Retina (tissue), 1 donor: ENCODE measurements around the gene BABAM1.

ENCODE experiments used
- DNase-seq: peaks from one replicate; pipeline ENCODE4 v3.0.0-alpha.2; 2016

The BABAM1 gene

GRCh38 chr19:17303940-17304267 lies 36.7 kb downstream of the BABAM1 start:
- DNase-seq: no peak

GRCh38 chr19:17304386-17305215 lies 37.4 kb downstream of the BABAM1 start:
- peak; percentile 40 for DNase-seq

GRCh38 chr19:17305216-17305516 lies 37.9 kb downstream of the BABAM1 start:
- no peak for DNase-seq

- DNase-seq: peak; percentile 97
These were observed 38.5 kb downstream of the BABAM1 start, which contains the start of gene MRPL34 for GRCh38 chr19:17305517-17306284. Gene MRPL34 (plus strand): TSS chr19:17305872. CDS start chr19:17305893, 21 bp downstream.

GRCh38 chr19:17306285-17306714 lies 39.1 kb downstream of the BABAM1 start:
- DNase-seq: no peak

GRCh38 chr19:17307876-17308377 lies 40.7 kb downstream of the BABAM1 start:
- DNase-seq: no peak

GRCh38 chr19:17309198-17309964 lies 42.1 kb downstream of the BABAM1 start, which contains the start of gene DDA1:
Gene DDA1 (plus strand): TSS chr19:17309563. CDS start chr19:17309655, 92 bp downstream.
- DNase-seq: peak; percentile 94

GRCh38 chr19:17309965-17310461 lies 42.8 kb downstream of the BABAM1 start:
- DNase-seq: no peak

- no peak for DNase-seq
These were observed 44.4 kb downstream of the BABAM1 start for GRCh38 chr19:17311455-17312188.

GRCh38 chr19:17312189-17313113 lies 45.2 kb downstream of the BABAM1 start:
- no peak for DNase-seq

- DNase-seq: no peak
These were observed 46.9 kb downstream of the BABAM1 start for GRCh38 chr19:17314007-17314593.

GRCh38 chr19:17318966-17319365 lies 51.7 kb downstream of the BABAM1 start:
- no peak for DNase-seq

GRCh38 chr19:17319473-17320238 lies 52.4 kb downstream of the BABAM1 start:
- DNase-seq: no peak

GRCh38 chr19:17320435-17320834 lies 53.2 kb downstream of the BABAM1 start:
- no peak for DNase-seq

- DNase-seq: no peak
These were observed 54.6 kb downstream of the BABAM1 start for GRCh38 chr19:17321655-17322489.

GRCh38 chr19:17322854-17323253 lies 55.6 kb downstream of the BABAM1 start:
- DNase-seq: no peak

GRCh38 chr19:17323300-17323963 lies 56.2 kb downstream of the BABAM1 start:
- no peak for DNase-seq

GRCh38 chr19:17323964-17324332 lies 56.7 kb downstream of the BABAM1 start:
- DNase-seq: no peak
